Right lobe of liver (tissue), 6 donors: ENCODE measurements around the gene GLYR1. TPM values are rescaled to one million over a fixed set of nuclear protein-coding genes. Genes with fewer than 3 reads are reported as not detected.

Source experiments
- ATAC-seq, 4 donors: fragments of 200-7000 bp; cut with Tn5 transposase; one replicate each; pipeline ENCODE4 v1.9.1; 2020; ENCODE audit warnings: mild to moderate bottlenecking in 4 of 4, moderate library complexity in 4 of 4
- DNase-seq, 3 donors: peaks; one replicate each; pipeline ENCODE4 v3.0.0-alpha.2; 2020
- H3K27ac ChIP-seq, 3 donors: fragments of 200-600 bp; one replicate each; pipeline ENCODE4 v1.8.0; 2022
- H3K27me3 ChIP-seq, 2 donors: fragments of 200-600 bp; one replicate each; pipeline ENCODE4 v1.8.0; 2022
- H3K36me3 ChIP-seq, 4 donors: fragments of 200-600 bp; sonication (generic) in 1 of 4; one replicate each; pipeline versions ENCODE4 v1.5.1 to v1.8.0; 2017 to 2022; ENCODE audit warnings: control low read depth in 1 of 4
- H3K4me1 ChIP-seq, 4 donors: fragments of 200-600 bp; sonication (generic) in 1 of 4; one replicate each; pipeline versions ENCODE4 v1.5.1 to v1.8.0; 2017 to 2022; ENCODE audit warnings: control low read depth in 1 of 4
- H3K4me3 ChIP-seq, 3 donors: fragments of 200-600 bp; one replicate each; pipeline ENCODE4 v1.8.0; 2022
- H3K9me3 ChIP-seq, 4 donors: fragments of 200-600 bp; sonication (generic) in 1 of 4; one replicate each; pipeline versions ENCODE4 v1.5.1 to v1.8.0; 2017 to 2022; ENCODE audit warnings: control low read depth in 1 of 4
- CTCF ChIP-seq, 4 donors: fragments of 200-600 bp in 3 of 4; fragments of 450-650 bp in 1 of 4; IDR thresholded peaks; one replicate each; pipeline versions ENCODE4 v1.5.1 to v1.8.0; 2016 to 2022; ENCODE audit warnings: antibody characterized with exemption in 4 of 4, mild to moderate bottlenecking in 2 of 4
- POLR2A ChIP-seq: fragments of 450-650 bp; IDR thresholded peaks from one replicate; pipeline ENCODE4 v1.6.1; 2017; ENCODE audit warnings: antibody characterized with exemption, mild to moderate bottlenecking
- WGBS: methylation state at CpG from one replicate; pipeline ENCODE4 v1.1.6; 2018; ENCODE audit warnings: low coverage, low lambda C conversion rate; ENCODE audit not compliant: insufficient coverage; ENCODE audit errors: missing lambda C conversion rate; 5-methylcytosine and 5-hydroxymethylcytosine counted together
- intact Hi-C, 2 donors: fragments of 100-400 bp; cut with DNase I; formaldehyde crosslinking; loops; one replicate each; pipeline versions ENCODE4 v1.11.2 to v1.14.1; 2022
- total RNA-seq, 6 experiments: library from RNA; depleted of rRNA in 2 of 6; stranded (reverse); fragments of >200 nt in 2 of 6; fragmentation: NEBNext Ultra II Directional in 3 of 6; extraction: Animal tissue kit (Norgen Biotek cat#: 25700) in 3 of 6; gene quantifications; one replicate each; pipeline versions ENCODE4 v1.1.0 to v1.2.4, GENCODE V29; 2016 to 2023
- donor health status: DM: no; HTN: yes; CAD: no.
- donor health status: DM: no; HTN: no; CAD: no.
- donor health status: DM: no; HTN: no; CAD: no.
- donor health status: DM: no; HTN: yes; CAD: no.
- donor health status: DM: no; HTN: yes; CAD: no.

The GLYR1 gene
- total RNA-seq, 6 experiments from 2014 or later: 33.1 to 55.2 (median 51.2) TPM

GRCh38 chr16:4830408-4830807 is 16.7 kb downstream of the GLYR1 start:
- H3K27ac ChIP-seq: no peak overlapping the region
- 76% methylated on average over 5 of the region's 7 CpGs for WGBS
- no peaks in the 10 kb centered on the region for H3K27me3 ChIP-seq
- no peak for TF ChIP-seq CTCF (IDR thresholded peaks at IDR 0.05)
- no peak for TF ChIP-seq POLR2A
- intact Hi-C loops: no loop called here
- H3K36me3 ChIP-seq: peaks cover 0 to 71% (median 36%) of the 10 kb centered on the region in 4 donors
- no peak for DNase-seq
- H3K4me3 ChIP-seq: no peak overlapping the region
- no peaks in the 10 kb centered on the region for H3K9me3 ChIP-seq
- no peaks in the 10 kb centered on the region for H3K4me1 ChIP-seq
- no peak for ATAC-seq

GRCh38 chr16:4828567-4829321 is 18.3 kb downstream of the GLYR1 start:
- intact Hi-C loops: no loop called here
- H3K4me3 ChIP-seq: no peak overlapping the region
- ATAC-seq (no peak), DNase-seq (no peak)
- H3K27ac ChIP-seq: no peak overlapping the region
- no peaks in the 10 kb centered on the region for H3K9me3 ChIP-seq
- no peaks in the 10 kb centered on the region for H3K4me1 ChIP-seq
- peaks cover 0 to 82% (median 38%) of the 10 kb centered on the region in 4 donors for H3K36me3 ChIP-seq
- no peaks in the 10 kb centered on the region for H3K27me3 ChIP-seq
- WGBS: 92% methylated on average over 11 of the region's 11 CpGs
- no peak for TF ChIP-seq POLR2A
- no peak for TF ChIP-seq CTCF (IDR thresholded peaks at IDR 0.05)

- WGBS: 80% methylated on average over 2 of the region's 10 CpGs
- TF ChIP-seq CTCF (IDR thresholded peaks at IDR 0.05) (no peak), POLR2A (no peak)
- Histone ChIP-seq H3K9me3 (no peaks in the 10 kb centered on the region), H3K4me3 (no peak overlapping the region), H3K36me3 (peaks cover 0 to 88% (median 40%) of the 10 kb centered on the region in 4 donors), H3K4me1 (no peaks in the 10 kb centered on the region), H3K27ac (no peak overlapping the region), H3K27me3 (no peaks in the 10 kb centered on the region)
- intact Hi-C loops: no loop called here
- DNase-seq (no peak), ATAC-seq (no peak)
These were observed 20.1 kb downstream of the GLYR1 start for GRCh38 chr16:4826980-4827379.

- H3K27me3 ChIP-seq: no peaks in the 10 kb centered on the region
- WGBS: 95% methylated on average over 3 of the region's 4 CpGs
- intact Hi-C loops: no loop called here
- H3K36me3 ChIP-seq: peaks cover 0 to 88% (median 41%) of the 10 kb centered on the region in 4 donors
- H3K4me3 ChIP-seq: no peak overlapping the region
- ATAC-seq (no peak), DNase-seq (no peak)
- H3K4me1 ChIP-seq: no peaks in the 10 kb centered on the region
- no peaks in the 10 kb centered on the region for H3K9me3 ChIP-seq
- H3K27ac ChIP-seq: no peak overlapping the region
- TF ChIP-seq CTCF (IDR thresholded peaks at IDR 0.05) (no peak), POLR2A (no peak)
These were observed 20.6 kb downstream of the GLYR1 start for GRCh38 chr16:4826526-4826925.
